NB4 (cell line): ENCODE data around the gene REC114.

Experiments used
- CTCF ChIP-seq: IDR thresholded peaks from one replicate; pipeline ENCODE4 v1.5.1; 2012; ENCODE audit warnings: low read depth, low read length
- MYC ChIP-seq: IDR thresholded peaks from 2 replicates; pipeline ENCODE4 v1.6.1; 2011; ENCODE audit warnings: low read depth, low read length
- POLR2A ChIP-seq: IDR thresholded peaks from 2 replicates; pipeline ENCODE4 v1.6.1; 2011; ENCODE audit warnings: mild to moderate bottlenecking; ENCODE audit not compliant: insufficient read length; ENCODE audit errors: extremely low read depth

- TF ChIP-seq CTCF (no peak), POLR2A (no peak), MYC (no peak)
Measured at GRCh38 chr15:73476704-73477216, 33.8 kb downstream of the REC114 start.
